IMR-90 (cell line): ENCODE data around the gene MRS2. TPM values are rescaled to one million over a fixed set of nuclear protein-coding genes. Genes with fewer than 3 reads are reported as not detected.

ENCODE experiments used
- ATAC-seq: fragments of 200-7000 bp; cut with Tn5 transposase; 2 replicates; pipeline ENCODE4 v1.9.1; 2020; ENCODE audit warnings: low read depth, mild to moderate bottlenecking, moderate library complexity
- BruUV-seq: library from RNA; stranded (reverse); fragments of 400-500 nt; replicated peaks from 2 replicates; lab custom pipeline; 2021; lab: Mats Ljungman, UMichigan
- CTCF ChIA-PET: fragments of 300-600 bp; formaldehyde crosslinking; extraction: SDS; loops from one replicate; lab custom pipeline; 2021; ENCODE audit warnings: antibody characterized with exemption; lab: Yijun Ruan, JAX
- POLR2A ChIA-PET: fragments of 300-600 bp; sonication (Branson Sonifier 250); formaldehyde crosslinking; loops from one replicate; lab custom pipeline; 2022; ENCODE audit warnings: antibody characterized with exemption; ENCODE audit not compliant: unreplicated experiment; lab: Charles Lee
- DNase-seq: peaks from one replicate; pipeline ENCODE4 v3.0.0; 2013
- H2AFZ ChIP-seq: replicated peaks from 2 replicates; pipeline ENCODE3; 2013; ENCODE audit warnings: low read length, mild to moderate bottlenecking; ENCODE audit not compliant: poor library complexity
- H2AK5ac ChIP-seq: 2 replicates; pipeline ENCODE4 v1.6.1; 2013; ENCODE audit warnings: low read depth, low read length, inconsistent platforms
- H2AK9ac ChIP-seq: replicated peaks from 2 replicates; pipeline ENCODE3; 2013; ENCODE audit warnings: mild to moderate bottlenecking, low read depth, low read length, moderate library complexity; ENCODE audit not compliant: poor library complexity
- H2BK120ac ChIP-seq: 2 replicates; pipeline ENCODE4 v1.6.1; 2013; ENCODE audit warnings: low read depth, low read length, inconsistent platforms
- H2BK15ac ChIP-seq: 3 replicates; pipeline ENCODE4 v1.6.1; 2013; ENCODE audit warnings: low read depth, low read length, inconsistent platforms
- H2BK20ac ChIP-seq: 2 replicates; pipeline ENCODE4 v1.6.1; 2013; ENCODE audit warnings: low read depth, mild to moderate bottlenecking, inconsistent platforms, low read length, moderate library complexity
- H2BK5ac ChIP-seq: 2 replicates; pipeline ENCODE4 v1.6.1; 2013; ENCODE audit warnings: mild to moderate bottlenecking, low read depth, low read length, inconsistent platforms; ENCODE audit not compliant: poor library complexity, severe bottlenecking
- H3K14ac ChIP-seq: replicated peaks from 2 replicates; pipeline ENCODE4 v1.6.1; 2013; ENCODE audit warnings: low read depth, low read length, inconsistent platforms
- H3K18ac ChIP-seq: 2 replicates; pipeline ENCODE4 v1.6.1; 2013; ENCODE audit warnings: low read depth, low read length, control low read depth
- H3K23ac ChIP-seq: 2 replicates; pipeline ENCODE4 v1.6.1; 2013; ENCODE audit warnings: low read depth, low read length, inconsistent platforms
- H3K27ac ChIP-seq: 2 replicates; pipeline ENCODE4 v1.5.1; 2013; ENCODE audit warnings: mild to moderate bottlenecking, control low read depth, low read length; ENCODE audit not compliant: insufficient read depth
- H3K27me3 ChIP-seq: 2 replicates; pipeline ENCODE4 v1.6.1; 2013; ENCODE audit warnings: low read length; ENCODE audit not compliant: control insufficient read depth, insufficient read depth
- H3K36me3 ChIP-seq: 2 replicates; pipeline ENCODE4 v1.6.1; 2013; ENCODE audit warnings: low read length, mixed read lengths; ENCODE audit not compliant: control insufficient read depth, insufficient read depth
- H3K4ac ChIP-seq: 2 replicates; pipeline ENCODE4 v1.6.1; 2013; ENCODE audit warnings: low read depth, low read length, inconsistent platforms
- H3K4me1 ChIP-seq: 2 replicates; pipeline ENCODE4 v1.6.1; 2013; ENCODE audit warnings: low read length, mixed read lengths; ENCODE audit not compliant: control insufficient read depth, insufficient read depth
- H3K4me2 ChIP-seq: 2 replicates; pipeline ENCODE4 v1.6.1; 2013; ENCODE audit warnings: low read depth, mild to moderate bottlenecking, control low read depth, low read length, moderate library complexity
- H3K4me3 ChIP-seq: 2 replicates; pipeline ENCODE4 v1.5.1; 2013; ENCODE audit warnings: low read depth, mild to moderate bottlenecking, control low read depth, low read length, moderate library complexity; ENCODE audit not compliant: insufficient read depth
- H3K56ac ChIP-seq: 2 replicates; pipeline ENCODE4 v1.6.1; 2013; ENCODE audit warnings: low read length, inconsistent platforms; ENCODE audit not compliant: insufficient read depth; ENCODE audit errors: extremely low read depth
- H3K79me1 ChIP-seq, 2 experiments: 2 replicates each; pipeline ENCODE4 v1.6.1; 2013; ENCODE audit warnings: low read length in 2 of 2, inconsistent platforms in 1 of 2, low read depth in 1 of 2
- H3K9ac ChIP-seq: 2 replicates; pipeline ENCODE4 v1.6.1; 2013; ENCODE audit warnings: low read depth, low read length, control low read depth
- H3K9me1 ChIP-seq: 2 replicates; pipeline ENCODE4 v1.6.1; 2013; ENCODE audit warnings: low read length, inconsistent platforms; ENCODE audit not compliant: insufficient read depth
- H3K9me3 ChIP-seq: 2 replicates; pipeline ENCODE4 v1.6.1; 2013; ENCODE audit warnings: low read length; ENCODE audit not compliant: control insufficient read depth, insufficient read depth
- H4K20me1 ChIP-seq: 2 replicates; pipeline ENCODE4 v1.6.1; 2013; ENCODE audit warnings: low read length, inconsistent platforms; ENCODE audit not compliant: insufficient read depth
- H4K5ac ChIP-seq: 2 replicates; pipeline ENCODE4 v1.6.1; 2013; ENCODE audit warnings: mild to moderate bottlenecking, low read depth, low read length, control low read depth
- H4K8ac ChIP-seq, 2 experiments: 2 replicates each; pipeline ENCODE4 v1.6.1; 2013; ENCODE audit warnings: low read depth in 2 of 2, low read length in 2 of 2, control low read depth in 1 of 2, inconsistent platforms in 1 of 2
- H4K91ac ChIP-seq: 2 replicates; pipeline ENCODE4 v1.6.1; 2013; ENCODE audit warnings: low read depth, low read length, inconsistent platforms; ENCODE audit not compliant: insufficient read depth
- BHLHE40 ChIP-seq: fragments of 150-350 bp; IDR thresholded peaks from 2 replicates; pipeline ENCODE4 v1.6.1; 2016; ENCODE audit warnings: mild to moderate bottlenecking, low read depth, low read length
- CTCF ChIP-seq: conservative IDR thresholded peaks from 2 replicates; pipeline ENCODE4 v1.5.1; 2012; ENCODE audit warnings: mild to moderate bottlenecking, low read depth, low read length, improper control_type of control experiment
- ELK1 ChIP-seq: fragments of 150-350 bp; IDR thresholded peaks from 2 replicates; pipeline ENCODE4 v1.6.1; 2016; ENCODE audit warnings: low read depth, mild to moderate bottlenecking, low read length, moderate library complexity, borderline replicate concordance
- MXI1 ChIP-seq: IDR thresholded peaks from 2 replicates; pipeline ENCODE4 v1.6.1; 2012; ENCODE audit warnings: low read depth, mild to moderate bottlenecking, low read length, moderate library complexity, borderline replicate concordance
- RFX5 ChIP-seq: IDR thresholded peaks from 2 replicates; pipeline ENCODE4 v1.8.0; 2012; ENCODE audit warnings: low read depth, mild to moderate bottlenecking, low read length, moderate library complexity
- WGBS, 2 experiments: methylation state at CpG; one replicate each; pipeline versions ENCODE4 v1.1.5 to v1.1.7; 2013; ENCODE audit warnings: missing lambda C conversion rate in 2 of 2; ENCODE audit not compliant: insufficient read length in 1 of 2; ENCODE audit errors: extremely low coverage in 2 of 2; 5-methylcytosine and 5-hydroxymethylcytosine counted together
- dilution Hi-C: fragments of 300-500 bp; cut with HindIII; formaldehyde crosslinking; loops from one replicate; pipeline ENCODE4 v1.14.3; 2018; ENCODE audit warnings: low sequenced_read_pairs; ENCODE audit not compliant: unreplicated experiment
- in situ Hi-C: fragments of 300-500 bp; cut with MboI; formaldehyde crosslinking; loops from 3 replicates; pipeline ENCODE4 v1.14.3; 2019; ENCODE audit warnings: low sequenced_read_pairs, inconsistent platforms, mixed read lengths
- intact Hi-C: fragments of 100-400 bp; cut with micrococcal nuclease; formaldehyde crosslinking; loops from 2 replicates; pipeline ENCODE4 v1.10.0; 2022
- polyA plus RNA-seq, 3 experiments: library from polyadenylated mRNA; depleted of rRNA; stranded (reverse); fragments of >200 nt; gene quantifications; 2 replicates each; pipeline ENCODE4 v1.2.3, GENCODE V29; 2012; ENCODE audit warnings: low replicate concordance in 1 of 3
- total RNA-seq: library from RNA; depleted of rRNA; stranded (reverse); fragments of >200 nt; gene quantifications from 2 replicates; pipeline ENCODE4 v1.2.3, GENCODE V29; 2012

Gene MRS2
- total and polyA plus RNA-seq, 2 of the 4 experiments (the other 2 are of a cell fraction): 8.8 to 11.1 TPM

GRCh38 chr6:24441599-24441904, 38.8 kb downstream of the MRS2 start:
- H3K79me1 ChIP-seq: no peaks in the 10 kb centered on the region
- no peak overlapping the region for H3K9ac ChIP-seq
- H4K5ac ChIP-seq: no peak overlapping the region
- H3K4me2 ChIP-seq: no peak overlapping the region
- H3K4me1 ChIP-seq: no peaks in the 10 kb centered on the region
- H3K14ac ChIP-seq: no peak overlapping the region
- dilution Hi-C loops: no loop called here
- ATAC-seq: no peak
- no peak overlapping the region for H2BK15ac ChIP-seq
- no peak for TF ChIP-seq RFX5
- no peak for TF ChIP-seq MXI1
- TF ChIP-seq CTCF: no peak
- TF ChIP-seq BHLHE40: no peak
- TF ChIP-seq ELK1: no peak
- no TSS peak for BruUV-seq
- H3K27me3 ChIP-seq: no peaks in the 10 kb centered on the region; the same call in 1 of the 2 replicates
- in situ Hi-C loops: no loop called here
- H2BK120ac ChIP-seq: no peak overlapping the region
- no peak overlapping the region for H3K27ac ChIP-seq
- H2AK9ac ChIP-seq: no peak overlapping the region
- H4K91ac ChIP-seq: no peak overlapping the region
- DNase-seq: no peak
- no peak overlapping the region for H2BK5ac ChIP-seq
- H3K18ac ChIP-seq: no peak overlapping the region
- H3K4ac ChIP-seq: no peak overlapping the region
- WGBS, 2 experiments: no CpG with 5 or more reads among the region's 3 CpGs
- H2AFZ ChIP-seq: no peak overlapping the region
- peaks cover 3% of the 10 kb centered on the region; the same call in 1 of the 2 replicates for H3K9me1 ChIP-seq
- no peak overlapping the region for H3K56ac ChIP-seq
- no peak overlapping the region for H2AK5ac ChIP-seq
- H4K8ac ChIP-seq: no peak overlapping the region
- intact Hi-C loops: no loop called here
- no peaks in the 10 kb centered on the region for H3K36me3 ChIP-seq
- no peaks in the 10 kb centered on the region for H3K9me3 ChIP-seq
- H2BK20ac ChIP-seq: no peak overlapping the region
- ChIA-PET POLR2A (no interaction called here), CTCF (no interaction called here)
- H3K4me3 ChIP-seq: no peak overlapping the region
- H3K23ac ChIP-seq: no peak overlapping the region
- no peaks in the 10 kb centered on the region for H4K20me1 ChIP-seq
